ENCODE data around the gene DDB1.
A peak's percentile ranks its signal among the peaks of the same experiment; 100 is the strongest.

Gene DDB1

DNA sequence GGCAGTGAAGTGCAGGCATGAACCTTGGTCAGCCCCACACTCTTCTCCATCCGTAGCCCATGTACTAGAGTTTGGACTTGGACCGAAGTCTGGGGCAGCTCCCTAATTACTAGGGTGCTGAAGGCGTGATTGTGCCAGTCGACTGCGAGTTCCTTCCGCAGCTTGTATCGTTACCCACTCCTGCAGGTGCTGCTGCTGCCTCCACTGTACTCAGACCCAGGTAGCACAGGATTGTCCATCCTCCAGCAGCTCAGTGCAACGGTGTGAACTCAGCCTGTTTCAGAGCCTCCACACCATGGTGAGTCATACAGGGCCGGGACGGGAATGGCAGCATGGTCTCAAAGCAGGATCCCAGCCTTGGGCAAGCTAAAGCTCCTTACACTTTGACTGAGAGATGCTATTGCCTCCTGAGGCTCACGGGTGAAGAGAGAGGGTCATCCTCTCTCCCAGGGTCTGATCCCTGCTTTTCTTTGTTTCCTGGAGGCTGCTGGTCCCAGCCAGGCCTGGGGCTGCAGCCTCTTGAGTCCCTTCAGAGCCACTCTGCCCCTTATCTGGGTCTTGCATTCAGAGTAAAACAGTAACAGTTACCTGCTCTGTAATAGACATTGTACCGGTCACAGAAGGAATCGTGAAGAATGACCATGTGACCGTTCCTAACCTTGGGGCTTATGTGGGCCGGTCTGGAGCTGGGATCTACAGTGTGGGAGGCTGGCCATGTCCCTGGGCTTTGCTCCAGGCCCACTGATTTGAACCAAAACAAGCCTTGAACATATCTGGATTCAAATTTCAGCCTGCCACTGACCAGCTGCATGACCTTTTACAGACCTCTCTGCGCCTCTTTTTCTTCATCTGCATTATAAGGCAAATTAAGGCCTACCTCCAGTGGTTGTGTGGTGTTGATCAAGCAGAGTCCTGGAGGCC, 1.8 kb upstream of the DDB1 start:
- no peak for DNase-seq

DNA sequence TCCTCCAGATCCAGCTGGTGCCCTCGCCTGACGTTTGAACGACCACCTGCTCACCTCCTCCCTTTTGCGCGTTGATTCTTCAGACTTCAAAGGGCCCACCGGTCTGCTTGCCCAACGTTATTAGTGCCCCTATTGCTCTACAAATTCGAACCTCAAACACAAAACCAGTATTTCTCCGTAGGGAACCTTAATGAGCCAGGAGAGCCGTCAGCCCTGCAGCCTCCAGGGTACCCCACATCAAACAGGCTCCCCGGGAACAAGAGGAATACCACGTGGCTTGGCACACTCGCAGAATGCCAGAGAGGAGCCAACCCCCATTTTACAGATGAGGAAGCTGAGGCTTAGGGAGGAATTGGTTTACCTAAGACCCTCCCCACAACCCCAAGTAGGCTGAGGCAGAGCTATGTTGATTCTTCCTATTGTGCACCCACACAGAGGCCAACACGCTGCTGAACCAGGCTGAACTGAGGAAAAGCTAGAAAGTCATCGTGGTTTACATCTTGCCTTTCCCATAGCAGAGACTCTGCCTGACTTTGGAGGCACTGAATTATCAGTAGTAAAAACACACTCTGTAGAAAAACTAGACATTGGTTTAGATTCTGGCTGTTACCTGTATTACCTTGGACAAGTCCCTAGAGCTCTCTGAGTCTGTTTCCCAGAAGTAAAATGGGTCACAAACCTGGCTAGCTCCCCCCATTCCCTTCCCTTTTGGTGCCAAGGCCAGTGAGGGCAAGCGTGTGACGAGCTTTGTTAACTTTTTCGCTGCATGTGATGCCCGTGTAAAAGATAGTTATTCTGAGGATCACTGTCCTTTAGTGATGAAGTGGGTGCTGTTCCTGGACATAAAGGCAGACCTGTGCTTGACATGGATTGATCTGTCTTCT, 887 bp upstream of the DDB1 start:
- no peak for DNase-seq

DNA sequence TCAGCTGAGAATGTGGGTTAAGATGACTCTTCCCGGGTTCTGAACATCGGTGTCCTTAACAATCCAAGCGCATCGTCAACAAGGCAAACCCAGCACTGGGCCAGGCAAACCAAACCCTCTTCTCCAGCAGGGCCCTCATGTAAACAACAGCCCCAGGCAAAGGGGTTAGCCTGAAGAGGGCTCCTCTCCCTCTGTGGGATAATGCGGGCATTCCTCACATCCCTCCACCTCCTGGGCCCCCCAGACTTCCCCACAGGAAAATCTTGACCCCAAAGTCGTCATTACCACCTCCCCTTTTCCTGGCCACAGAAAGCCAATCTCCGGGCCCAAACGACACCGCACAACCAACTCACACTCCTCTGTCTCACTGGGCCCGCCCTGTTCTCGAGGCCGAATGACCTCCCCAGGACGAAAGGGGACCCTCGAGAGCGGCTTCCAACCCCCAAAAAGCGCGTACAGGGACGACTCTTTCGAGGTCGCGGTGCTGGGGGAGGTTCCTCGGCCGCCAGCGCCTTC, 566 bp downstream of the DDB1 start:
- DNase-seq: peak in 1 of 5 experiments; percentile 29

DNA sequence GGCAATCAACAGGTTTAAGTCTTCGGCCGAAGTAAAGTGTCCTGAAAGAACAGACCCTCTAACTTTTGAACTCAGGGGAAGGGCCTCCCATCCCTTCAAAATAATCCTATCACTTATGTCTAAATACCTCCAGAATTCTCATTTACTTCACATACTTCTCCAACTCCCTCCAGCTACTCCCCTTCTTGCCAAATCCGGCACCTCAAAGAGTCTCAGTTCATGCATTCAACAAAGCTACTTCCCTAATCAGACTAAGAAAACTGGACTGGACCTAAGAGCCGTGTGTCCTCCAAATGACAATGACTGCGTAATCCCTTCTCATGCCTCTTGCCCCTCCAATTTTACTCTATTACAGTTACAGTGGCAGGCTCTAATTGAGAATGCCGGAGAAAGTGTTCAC, 1.3 kb downstream of the DDB1 start:
- no peak for DNase-seq

DNA sequence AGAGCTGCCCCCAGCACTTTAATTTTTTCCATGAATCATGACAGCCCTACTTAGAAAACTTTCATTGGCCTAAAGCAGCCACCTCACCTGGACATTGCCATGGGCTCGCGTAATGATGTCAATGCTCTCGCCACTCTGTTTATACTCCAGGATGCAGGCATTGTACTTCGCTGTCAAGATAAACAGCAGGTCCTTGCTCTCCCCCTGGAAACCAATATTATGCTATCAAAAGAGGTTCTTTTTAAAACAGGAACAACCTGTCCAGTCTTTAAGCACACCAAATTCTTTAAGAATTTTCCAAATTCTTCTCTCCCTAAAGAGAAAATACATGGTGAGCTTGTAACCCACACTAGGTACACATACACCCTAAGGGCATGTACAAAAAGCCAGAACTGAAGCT, 3.0 kb downstream of the DDB1 start:
- no peak for DNase-seq

DNA sequence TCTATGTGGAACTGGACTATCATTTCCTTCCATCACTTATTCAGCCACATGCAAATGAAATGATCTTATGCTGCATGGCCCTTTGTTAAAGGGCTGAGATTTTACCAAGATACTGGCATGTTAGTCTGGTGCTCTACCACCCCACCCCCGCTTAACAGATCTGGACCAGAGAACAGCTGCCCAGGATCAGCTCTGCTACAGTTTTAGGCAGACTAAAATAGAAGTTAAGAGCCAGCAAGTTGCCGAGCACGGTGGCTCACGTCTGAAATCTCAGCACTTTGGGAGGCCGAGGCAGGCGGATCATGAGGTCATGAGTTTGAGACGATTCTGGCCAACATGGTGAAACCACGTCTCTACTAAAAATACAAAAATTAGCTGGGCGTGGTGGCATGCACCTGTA, 4.6 kb downstream of the DDB1 start:
- DNase-seq: no peak

DNA sequence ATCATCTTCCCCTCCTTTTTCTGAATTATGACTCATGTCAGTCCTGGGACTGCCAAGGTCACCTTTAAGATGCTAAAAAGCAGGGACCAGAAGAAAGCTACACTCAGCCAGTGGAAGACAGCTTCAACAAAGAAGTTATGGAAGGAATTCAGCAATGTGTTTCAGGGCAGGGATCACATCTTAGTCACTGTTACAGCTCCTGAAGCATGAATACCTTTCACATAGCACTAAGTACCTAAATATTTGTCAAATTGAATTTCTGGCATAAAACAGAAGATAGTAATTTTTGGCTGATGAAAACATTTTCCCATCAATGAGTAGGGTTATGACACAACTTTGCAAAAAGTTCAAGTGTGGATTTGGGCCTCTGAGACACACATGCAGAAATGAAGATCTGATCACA, 5.2 kb downstream of the DDB1 start:
- DNase-seq: no peak

DNA sequence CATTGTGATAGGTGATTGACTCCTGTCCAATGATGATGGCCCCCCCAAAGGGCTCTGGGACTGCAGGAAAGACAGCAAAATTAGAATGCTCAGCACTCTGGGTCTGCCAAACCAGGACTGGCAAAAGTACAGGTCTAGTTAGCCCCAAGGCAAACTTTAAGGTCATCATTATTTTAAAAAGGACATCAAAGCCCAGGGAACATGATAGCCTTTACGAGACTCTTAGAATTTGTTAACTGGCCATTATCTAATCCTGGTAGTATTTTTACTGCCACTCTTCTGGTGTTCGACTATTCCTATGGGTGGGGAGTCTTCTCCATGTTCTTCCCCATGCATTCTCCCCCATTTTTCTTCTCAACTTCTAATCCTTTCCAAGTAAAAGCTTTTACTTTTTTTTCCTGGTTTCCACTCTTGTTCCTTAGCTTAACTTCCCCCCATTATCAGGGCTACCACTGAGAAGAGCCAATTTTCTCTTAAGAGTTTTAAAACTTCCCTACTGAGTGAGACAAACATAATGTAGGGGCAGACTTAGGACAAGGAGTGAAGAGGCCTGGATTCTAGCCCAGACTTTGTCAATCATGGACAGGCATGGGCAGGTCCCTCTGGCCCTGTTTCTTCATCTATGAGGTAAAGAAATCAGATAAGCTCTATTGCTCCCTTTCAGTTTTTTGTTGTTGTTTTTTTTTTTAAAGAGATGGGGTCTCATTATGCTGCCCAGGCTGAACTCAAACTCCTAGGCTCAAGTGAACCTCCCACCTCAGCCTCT, 7.1 kb downstream of the DDB1 start:
- no peak for DNase-seq

DNA sequence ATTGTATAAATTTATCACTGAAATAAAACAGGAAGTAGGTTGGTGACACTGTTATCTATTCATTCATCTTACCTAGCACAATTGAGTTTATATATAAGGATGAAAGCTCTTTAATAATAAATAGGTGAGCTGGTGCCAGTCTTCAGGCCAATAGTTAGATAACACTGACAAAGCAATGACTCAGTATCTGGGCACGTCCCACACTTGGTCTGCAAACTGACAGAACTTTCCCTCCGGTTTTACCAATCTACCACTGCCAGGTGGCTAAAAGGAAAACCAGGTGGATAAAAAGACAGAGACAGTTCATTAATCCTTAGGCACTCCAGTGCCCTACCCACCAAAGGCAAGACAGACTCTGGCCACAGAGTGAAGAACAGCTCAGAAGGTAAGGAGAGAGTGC, 17.6 kb downstream of the DDB1 start:
- no peak for DNase-seq

DNA sequence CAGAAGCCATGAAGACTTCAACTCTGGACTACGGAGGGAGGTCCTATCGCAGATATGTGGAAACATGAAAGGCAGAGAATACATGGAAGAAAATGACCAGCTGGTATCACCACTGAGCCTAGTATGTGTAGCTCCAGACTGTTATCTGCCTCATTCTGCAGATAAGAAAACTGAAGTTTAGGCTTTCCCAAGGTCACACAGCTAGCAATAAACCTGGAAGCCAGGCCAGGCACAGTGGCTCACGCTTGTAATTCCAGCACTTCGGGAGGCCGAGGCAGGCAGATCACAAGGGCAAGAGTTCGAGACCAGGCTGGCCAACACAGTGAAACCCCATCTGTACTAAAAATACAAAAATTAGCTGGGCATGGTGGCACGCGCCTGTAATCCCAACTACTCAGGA, 22.2 kb downstream of the DDB1 start:
- DNase-seq: no peak

DNA sequence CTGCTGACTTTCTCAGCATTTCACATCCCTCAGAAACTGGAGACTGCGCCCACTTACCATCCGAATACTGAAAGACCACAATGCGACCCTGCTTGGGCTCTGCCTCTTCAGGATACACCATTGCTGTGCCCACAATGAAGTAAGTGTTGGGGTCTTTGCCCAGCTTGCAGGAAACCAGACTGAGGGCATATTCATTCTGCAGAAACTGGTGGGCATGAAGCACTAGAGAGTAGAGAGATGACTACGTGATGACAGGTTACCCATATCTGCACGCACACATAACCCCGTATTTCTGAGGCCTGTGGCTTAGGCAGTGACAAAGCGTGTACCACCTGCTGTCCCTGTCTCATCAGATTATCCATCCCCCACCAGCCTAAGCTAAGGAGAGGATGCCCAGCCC, 23.2 kb downstream of the DDB1 start:
- peak in 1 of 5 experiments; percentile 91 for DNase-seq

DNA sequence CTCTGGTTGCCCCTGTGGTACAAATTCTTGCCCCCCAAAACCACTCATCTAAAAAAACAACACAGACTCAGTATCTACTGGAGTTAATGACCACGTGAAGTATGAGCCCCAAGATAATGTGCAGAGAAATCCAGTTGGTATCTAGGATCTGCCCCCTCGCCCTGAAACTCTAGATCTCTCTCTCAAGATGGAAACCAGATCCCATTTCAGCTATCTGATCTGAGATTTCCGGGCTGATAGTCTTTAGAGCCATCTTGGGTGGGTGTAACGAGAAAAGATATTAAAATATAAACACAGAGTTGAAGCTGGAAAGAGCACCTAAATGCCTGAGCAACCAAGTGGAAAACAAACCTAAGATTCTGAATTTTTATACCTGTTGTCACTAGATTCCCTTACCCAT, 23.8 kb downstream of the DDB1 start:
- DNase-seq: peak in 1 of 5 experiments; percentile 56

DNA sequence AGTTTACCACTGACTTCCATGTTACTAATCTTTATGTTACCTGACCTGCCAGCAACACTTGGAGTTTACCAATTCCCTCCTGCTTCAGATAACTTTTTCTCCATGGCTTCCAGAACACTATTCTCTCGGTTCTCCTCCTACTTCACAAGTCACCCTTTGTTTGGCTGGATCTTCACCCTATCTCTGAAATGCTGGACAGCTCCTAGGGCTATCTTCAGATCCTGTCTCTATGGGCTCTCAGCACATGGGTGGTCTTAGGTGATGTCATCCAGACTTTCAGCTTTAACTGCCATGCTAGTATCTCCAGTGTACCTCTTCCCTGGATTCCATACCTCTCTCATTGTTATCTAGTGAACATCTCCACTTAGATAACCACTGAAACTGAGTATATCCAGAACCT, 25.6 kb downstream of the DDB1 start:
- no peak for DNase-seq

DNA sequence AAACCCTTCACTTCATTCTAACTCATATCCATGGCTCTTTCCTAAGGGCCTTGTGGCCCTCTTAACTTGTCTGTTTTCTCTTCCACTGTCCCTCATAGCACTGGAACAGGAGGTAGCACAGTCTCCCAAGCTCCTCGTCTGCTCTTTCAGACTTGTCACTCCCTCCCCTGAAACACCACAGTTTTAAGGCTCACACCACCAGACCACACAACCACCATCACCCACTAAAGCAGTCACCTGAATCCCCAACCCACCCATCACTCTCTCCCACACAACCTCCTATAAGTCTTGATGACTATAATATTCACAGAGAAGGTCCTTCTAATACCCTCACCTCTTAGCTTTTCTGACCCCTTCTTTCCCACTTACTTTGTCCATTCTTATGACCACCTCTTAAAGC, 26.7 kb downstream of the DDB1 start:
- DNase-seq: no peak

DNA sequence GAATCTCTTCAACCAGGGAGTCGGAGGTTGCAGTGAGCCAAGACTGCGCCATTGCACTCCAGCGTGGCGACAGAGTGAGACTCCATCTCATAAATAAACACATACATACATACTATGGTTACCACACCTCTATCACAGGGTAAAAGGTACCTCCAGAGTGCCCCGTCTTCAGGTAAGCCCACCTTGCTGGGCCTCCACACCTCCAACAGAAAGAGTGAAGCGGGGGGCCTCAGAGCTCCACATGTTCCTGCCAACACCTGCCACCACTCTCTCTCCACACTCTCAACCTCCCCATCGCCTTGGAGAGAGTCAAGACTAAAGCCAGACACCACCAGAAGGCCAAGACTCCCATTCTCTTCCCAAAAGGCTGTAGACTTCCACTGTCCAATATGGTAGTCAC, 27.5 kb downstream of the DDB1 start:
- DNase-seq: no peak

DNA sequence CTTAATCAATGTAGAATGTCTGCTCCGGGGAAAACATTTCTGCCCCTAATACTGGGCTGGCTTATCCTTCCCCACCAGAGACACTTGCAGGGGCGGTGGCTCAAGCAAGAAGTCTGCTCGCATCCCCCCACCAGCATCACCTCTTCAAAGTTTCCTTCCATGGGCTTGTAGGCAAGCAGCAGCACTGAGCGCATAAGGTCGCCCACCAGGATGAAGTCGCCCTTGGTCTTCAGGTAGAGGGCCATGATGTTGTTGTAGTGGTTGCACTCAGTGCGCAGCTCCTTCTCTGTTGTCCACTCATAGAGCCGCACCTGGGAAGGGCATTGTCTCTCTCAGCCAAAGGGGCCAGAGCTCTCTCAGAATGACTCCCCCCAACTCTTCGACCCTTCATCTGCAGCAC, 29.2 kb downstream of the DDB1 start:
- no peak for DNase-seq

DNA sequence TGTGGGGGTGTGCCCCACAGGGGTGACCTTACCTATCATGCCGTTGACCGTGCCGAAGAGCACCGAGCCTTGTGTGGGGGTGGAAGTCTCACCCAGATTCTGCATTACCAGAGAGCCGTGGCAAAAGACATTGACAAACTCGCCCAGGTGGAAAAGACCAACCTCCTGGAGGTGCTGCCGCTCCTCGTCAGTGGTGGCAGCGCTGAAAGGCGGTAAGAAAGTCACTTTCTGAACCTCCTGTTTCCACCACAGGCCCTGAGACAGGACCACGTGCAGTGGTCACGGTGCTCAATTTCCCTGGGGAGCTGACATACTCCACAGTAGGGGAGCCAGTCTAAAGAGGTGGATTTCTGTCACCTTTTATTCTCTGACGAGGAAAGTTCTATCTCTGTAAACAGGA, 30.4 kb downstream of the DDB1 start:
- no peak for DNase-seq

DNA sequence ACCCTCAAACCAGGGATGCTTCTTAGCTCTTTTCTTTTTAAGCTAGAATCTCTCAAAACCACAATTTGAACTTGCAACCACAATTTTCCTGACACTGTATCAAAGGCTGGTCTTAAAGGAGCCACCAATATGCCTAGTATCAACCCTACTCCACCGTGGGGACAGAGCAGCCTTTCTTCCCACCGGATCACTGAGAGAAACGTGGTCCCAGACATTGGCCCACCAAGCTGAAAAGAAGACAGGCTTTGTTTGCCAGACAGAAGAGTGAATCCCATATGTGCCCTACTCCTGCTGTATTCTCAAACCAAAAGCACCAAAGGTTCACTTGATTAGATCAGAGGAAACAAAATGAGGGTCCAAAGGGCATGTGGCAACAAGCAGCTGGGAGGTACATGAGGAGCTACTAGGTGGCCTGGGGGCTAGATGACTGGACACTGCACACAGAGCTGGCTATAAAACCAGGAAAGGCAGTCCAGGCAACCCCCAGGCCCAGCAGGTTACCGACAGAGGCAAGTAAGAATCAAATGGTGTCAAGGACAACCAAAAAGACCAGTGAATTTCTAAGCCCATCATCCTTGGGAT, 34.2 kb downstream of the DDB1 start:
- DNase-seq: no peak

DNA sequence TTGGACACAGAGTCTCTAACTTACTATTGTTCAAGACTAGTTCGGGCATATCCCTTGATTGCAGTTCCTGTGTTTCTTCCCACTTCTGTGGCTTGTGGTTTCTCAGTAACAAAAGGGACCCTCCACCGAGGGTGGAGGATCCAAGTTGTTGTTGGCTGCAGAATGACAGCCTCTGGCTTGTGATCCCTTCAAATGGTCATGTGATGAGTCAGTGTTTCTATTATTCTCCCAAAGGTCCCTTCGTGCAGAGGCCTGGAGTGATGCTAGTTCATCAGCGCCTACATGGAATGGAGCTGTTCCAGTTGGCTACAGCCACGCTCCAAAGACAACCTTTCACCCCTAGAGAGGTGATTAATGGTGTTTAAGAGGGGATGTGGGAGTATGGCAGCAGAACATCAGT, 35.2 kb downstream of the DDB1 start:
- no peak for DNase-seq

DNA sequence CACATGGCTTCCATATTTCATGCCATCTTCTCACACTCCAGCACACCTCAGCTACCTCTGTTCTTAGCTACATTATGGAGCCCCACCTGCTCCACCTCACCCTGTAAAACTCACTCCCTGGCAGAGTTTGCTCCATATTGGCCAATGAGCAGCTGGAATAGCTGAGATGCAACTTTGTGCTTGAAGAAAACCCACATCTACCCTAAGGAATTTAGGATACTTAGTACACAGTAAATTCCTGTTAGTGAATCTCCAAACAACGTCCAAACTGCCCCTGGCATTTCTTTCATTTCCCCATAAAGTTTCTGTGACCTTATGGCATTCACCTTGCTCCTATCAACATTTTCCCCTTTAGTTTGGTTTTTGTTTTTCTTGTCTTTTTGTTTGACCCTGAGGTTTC, 35.6 kb downstream of the DDB1 start:
- DNase-seq: no peak

DNA sequence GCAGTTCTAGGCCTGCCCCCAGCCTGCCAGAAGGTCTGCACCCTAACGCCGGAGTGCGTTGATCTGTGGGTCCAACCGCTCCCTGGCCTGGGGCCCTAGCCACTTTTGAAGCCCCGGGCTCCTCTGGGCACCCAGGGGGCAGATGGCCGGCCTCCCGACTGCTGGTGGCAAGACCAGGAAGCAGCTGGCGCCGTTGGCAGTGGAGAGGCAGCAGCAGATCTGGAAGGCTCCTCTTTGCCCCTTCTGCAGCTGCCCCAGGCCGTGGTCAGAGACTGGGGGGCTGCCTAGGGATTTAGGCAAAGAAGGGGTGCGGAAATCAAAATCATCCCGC, 37.3 kb downstream of the DDB1 start:
- no peak for DNase-seq

DNA sequence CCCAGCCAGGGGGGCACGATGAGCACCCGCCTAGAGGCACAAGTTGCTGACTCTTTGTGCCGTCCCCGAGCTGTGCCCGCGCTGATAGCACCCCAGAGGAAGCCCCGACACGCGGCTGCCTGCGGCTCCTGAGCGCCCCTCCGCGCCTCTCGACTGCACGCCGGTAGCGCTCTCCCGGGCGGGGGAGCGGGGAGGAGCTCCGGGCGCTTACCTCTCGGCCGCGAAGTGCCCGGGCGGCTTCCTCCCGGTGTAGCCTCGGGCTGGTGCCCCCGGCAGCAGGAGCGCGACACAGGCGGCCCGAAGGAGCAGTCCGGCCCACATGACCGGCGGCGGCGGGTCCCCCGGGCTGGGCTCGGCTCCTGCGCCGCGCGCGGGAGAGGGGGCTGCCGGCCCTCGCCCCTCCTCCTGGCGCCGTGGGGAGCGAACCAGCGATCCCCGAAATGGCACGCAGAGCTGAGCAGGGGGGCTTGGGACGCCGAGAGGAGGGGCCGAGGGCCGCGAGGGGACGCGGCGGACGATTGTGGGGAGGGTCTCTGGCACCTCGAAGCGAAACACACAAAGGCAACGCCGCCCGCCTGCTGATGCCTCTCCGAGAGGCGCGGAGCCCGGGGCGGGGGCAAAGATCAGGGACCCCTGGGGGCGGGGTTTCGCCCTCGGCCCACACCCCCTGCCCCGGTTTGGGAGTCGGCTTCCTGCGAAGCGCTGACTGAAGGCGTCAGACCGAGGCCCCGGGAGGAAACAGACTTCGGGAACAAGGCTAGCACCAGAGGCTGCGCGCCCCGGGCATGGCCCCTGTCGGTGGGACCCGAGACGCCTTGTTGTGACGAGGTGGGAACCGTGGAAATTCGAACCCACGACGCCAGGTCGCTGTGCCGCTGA, 37.9 kb downstream of the DDB1 start, which contains the start of gene VWCE:
VWCE (minus strand) TSS at position 600 of the 879 bp plus-strand sequence; CDS start at position 321, 279 bp downstream.
- peak; percentile 24 to 88 (median 41) for DNase-seq

Data from T-helper 2 cell (primary cell).